IMR-90 (cell line): ENCODE results near the gene ERGIC1. TPM values are rescaled to one million over a fixed set of nuclear protein-coding genes. Genes with fewer than 3 reads are reported as not detected.

Experiments used
- ATAC-seq: fragments of 200-7000 bp; cut with Tn5 transposase; 2 replicates; pipeline ENCODE4 v1.9.1; 2020; ENCODE audit warnings: low read depth, mild to moderate bottlenecking, moderate library complexity
- BruUV-seq: library from RNA; stranded (reverse); fragments of 400-500 nt; replicated peaks from 2 replicates; lab custom pipeline; 2021; lab: Mats Ljungman, UMichigan
- CTCF ChIA-PET: fragments of 300-600 bp; formaldehyde crosslinking; extraction: SDS; loops from one replicate; lab custom pipeline; 2021; ENCODE audit warnings: antibody characterized with exemption; lab: Yijun Ruan, JAX
- POLR2A ChIA-PET: fragments of 300-600 bp; sonication (Branson Sonifier 250); formaldehyde crosslinking; loops from one replicate; lab custom pipeline; 2022; ENCODE audit warnings: antibody characterized with exemption; ENCODE audit not compliant: unreplicated experiment; lab: Charles Lee
- DNase-seq: peaks from one replicate; pipeline ENCODE4 v3.0.0; 2013
- H2AFZ ChIP-seq: replicated peaks from 2 replicates; pipeline ENCODE3; 2013; ENCODE audit warnings: low read length, mild to moderate bottlenecking; ENCODE audit not compliant: poor library complexity
- H2AK5ac ChIP-seq: 2 replicates; pipeline ENCODE4 v1.6.1; 2013; ENCODE audit warnings: low read depth, low read length, inconsistent platforms
- H2AK9ac ChIP-seq: replicated peaks from 2 replicates; pipeline ENCODE3; 2013; ENCODE audit warnings: mild to moderate bottlenecking, low read depth, low read length, moderate library complexity; ENCODE audit not compliant: poor library complexity
- H2BK120ac ChIP-seq: 2 replicates; pipeline ENCODE4 v1.6.1; 2013; ENCODE audit warnings: low read depth, low read length, inconsistent platforms
- H2BK15ac ChIP-seq: 3 replicates; pipeline ENCODE4 v1.6.1; 2013; ENCODE audit warnings: low read depth, low read length, inconsistent platforms
- H2BK20ac ChIP-seq: 2 replicates; pipeline ENCODE4 v1.6.1; 2013; ENCODE audit warnings: low read depth, mild to moderate bottlenecking, inconsistent platforms, low read length, moderate library complexity
- H2BK5ac ChIP-seq: 2 replicates; pipeline ENCODE4 v1.6.1; 2013; ENCODE audit warnings: mild to moderate bottlenecking, low read depth, low read length, inconsistent platforms; ENCODE audit not compliant: poor library complexity, severe bottlenecking
- H3K14ac ChIP-seq: replicated peaks from 2 replicates; pipeline ENCODE4 v1.6.1; 2013; ENCODE audit warnings: low read depth, low read length, inconsistent platforms
- H3K18ac ChIP-seq: 2 replicates; pipeline ENCODE4 v1.6.1; 2013; ENCODE audit warnings: low read depth, low read length, control low read depth
- H3K23ac ChIP-seq: 2 replicates; pipeline ENCODE4 v1.6.1; 2013; ENCODE audit warnings: low read depth, low read length, inconsistent platforms
- H3K27ac ChIP-seq: 2 replicates; pipeline ENCODE4 v1.5.1; 2013; ENCODE audit warnings: mild to moderate bottlenecking, control low read depth, low read length; ENCODE audit not compliant: insufficient read depth
- H3K27me3 ChIP-seq: 2 replicates; pipeline ENCODE4 v1.6.1; 2013; ENCODE audit warnings: low read length; ENCODE audit not compliant: control insufficient read depth, insufficient read depth
- H3K36me3 ChIP-seq: 2 replicates; pipeline ENCODE4 v1.6.1; 2013; ENCODE audit warnings: low read length, mixed read lengths; ENCODE audit not compliant: control insufficient read depth, insufficient read depth
- H3K4ac ChIP-seq: 2 replicates; pipeline ENCODE4 v1.6.1; 2013; ENCODE audit warnings: low read depth, low read length, inconsistent platforms
- H3K4me1 ChIP-seq: 2 replicates; pipeline ENCODE4 v1.6.1; 2013; ENCODE audit warnings: low read length, mixed read lengths; ENCODE audit not compliant: control insufficient read depth, insufficient read depth
- H3K4me2 ChIP-seq: 2 replicates; pipeline ENCODE4 v1.6.1; 2013; ENCODE audit warnings: low read depth, mild to moderate bottlenecking, control low read depth, low read length, moderate library complexity
- H3K4me3 ChIP-seq: 2 replicates; pipeline ENCODE4 v1.5.1; 2013; ENCODE audit warnings: low read depth, mild to moderate bottlenecking, control low read depth, low read length, moderate library complexity; ENCODE audit not compliant: insufficient read depth
- H3K56ac ChIP-seq: 2 replicates; pipeline ENCODE4 v1.6.1; 2013; ENCODE audit warnings: low read length, inconsistent platforms; ENCODE audit not compliant: insufficient read depth; ENCODE audit errors: extremely low read depth
- H3K79me1 ChIP-seq, 2 experiments: 2 replicates each; pipeline ENCODE4 v1.6.1; 2013; ENCODE audit warnings: low read length in 2 of 2, inconsistent platforms in 1 of 2, low read depth in 1 of 2
- H3K9ac ChIP-seq: 2 replicates; pipeline ENCODE4 v1.6.1; 2013; ENCODE audit warnings: low read depth, low read length, control low read depth
- H3K9me1 ChIP-seq: 2 replicates; pipeline ENCODE4 v1.6.1; 2013; ENCODE audit warnings: low read length, inconsistent platforms; ENCODE audit not compliant: insufficient read depth
- H3K9me3 ChIP-seq: 2 replicates; pipeline ENCODE4 v1.6.1; 2013; ENCODE audit warnings: low read length; ENCODE audit not compliant: control insufficient read depth, insufficient read depth
- H4K20me1 ChIP-seq: 2 replicates; pipeline ENCODE4 v1.6.1; 2013; ENCODE audit warnings: low read length, inconsistent platforms; ENCODE audit not compliant: insufficient read depth
- H4K5ac ChIP-seq: 2 replicates; pipeline ENCODE4 v1.6.1; 2013; ENCODE audit warnings: mild to moderate bottlenecking, low read depth, low read length, control low read depth
- H4K8ac ChIP-seq, 2 experiments: 2 replicates each; pipeline ENCODE4 v1.6.1; 2013; ENCODE audit warnings: low read depth in 2 of 2, low read length in 2 of 2, control low read depth in 1 of 2, inconsistent platforms in 1 of 2
- H4K91ac ChIP-seq: 2 replicates; pipeline ENCODE4 v1.6.1; 2013; ENCODE audit warnings: low read depth, low read length, inconsistent platforms; ENCODE audit not compliant: insufficient read depth
- BHLHE40 ChIP-seq: fragments of 150-350 bp; IDR thresholded peaks from 2 replicates; pipeline ENCODE4 v1.6.1; 2016; ENCODE audit warnings: mild to moderate bottlenecking, low read depth, low read length
- CEBPB ChIP-seq: IDR thresholded peaks from 2 replicates; pipeline ENCODE4 v1.6.1; 2012; ENCODE audit warnings: low read depth, low read length, improper control_type of control experiment
- CHD1 ChIP-seq: IDR thresholded peaks from 2 replicates; pipeline ENCODE4 v1.6.1; 2012; ENCODE audit warnings: low read depth, low read length, improper control_type of control experiment
- CTCF ChIP-seq: conservative IDR thresholded peaks from 2 replicates; pipeline ENCODE4 v1.5.1; 2012; ENCODE audit warnings: mild to moderate bottlenecking, low read depth, low read length, improper control_type of control experiment
- FOS ChIP-seq: fragments of 150-350 bp; IDR thresholded peaks from 2 replicates; pipeline ENCODE4 v1.6.1; 2016; ENCODE audit warnings: low read depth, low read length
- MAFK ChIP-seq: IDR thresholded peaks from 2 replicates; pipeline ENCODE4 v1.6.1; 2012; ENCODE audit warnings: low read depth, low read length, improper control_type of control experiment
- MAZ ChIP-seq: IDR thresholded peaks from 2 replicates; pipeline ENCODE4 v1.6.1; 2012; ENCODE audit warnings: low read depth, mild to moderate bottlenecking, low read length, improper control_type of control experiment, moderate library complexity, borderline replicate concordance
- MXI1 ChIP-seq: IDR thresholded peaks from 2 replicates; pipeline ENCODE4 v1.6.1; 2012; ENCODE audit warnings: low read depth, mild to moderate bottlenecking, low read length, moderate library complexity, borderline replicate concordance
- NFE2L2 ChIP-seq: fragments of 150-350 bp; IDR thresholded peaks from 2 replicates; pipeline ENCODE4 v1.6.1; 2016; ENCODE audit warnings: low read depth, mild to moderate bottlenecking, low read length
- POLR2A ChIP-seq: IDR thresholded peaks from 2 replicates; pipeline ENCODE4 v1.6.1; 2012; ENCODE audit warnings: mild to moderate bottlenecking, low read depth, low read length
- RAD21 ChIP-seq: IDR thresholded peaks from 2 replicates; pipeline ENCODE4 v1.6.1; 2012; ENCODE audit warnings: low read length, improper control_type of control experiment
- RCOR1 ChIP-seq: IDR thresholded peaks from 2 replicates; pipeline ENCODE4 v1.6.1; 2012; ENCODE audit warnings: mild to moderate bottlenecking, low read length, improper control_type of control experiment; ENCODE audit not compliant: insufficient replicate concordance
- RFX5 ChIP-seq: IDR thresholded peaks from 2 replicates; pipeline ENCODE4 v1.8.0; 2012; ENCODE audit warnings: low read depth, mild to moderate bottlenecking, low read length, moderate library complexity
- SMC3 ChIP-seq: fragments of 150-350 bp; IDR thresholded peaks from 2 replicates; pipeline ENCODE4 v1.6.1; 2016; ENCODE audit warnings: low read depth, mild to moderate bottlenecking, antibody characterized with exemption, low read length, moderate library complexity
- whole genome bisulfite sequencing, 2 experiments: methylation state at CpG; one replicate each; pipeline versions ENCODE4 v1.1.5 to v1.1.7; 2013; ENCODE audit warnings: missing lambda C conversion rate in 2 of 2; ENCODE audit not compliant: insufficient read length in 1 of 2; ENCODE audit errors: extremely low coverage in 2 of 2; 5-methylcytosine and 5-hydroxymethylcytosine counted together
- dilution Hi-C: fragments of 300-500 bp; cut with HindIII; formaldehyde crosslinking; loops from one replicate; pipeline ENCODE4 v1.14.3; 2018; ENCODE audit warnings: low sequenced_read_pairs; ENCODE audit not compliant: unreplicated experiment
- in situ Hi-C: fragments of 300-500 bp; cut with MboI; formaldehyde crosslinking; loops from 3 replicates; pipeline ENCODE4 v1.14.3; 2019; ENCODE audit warnings: low sequenced_read_pairs, inconsistent platforms, mixed read lengths
- intact Hi-C: fragments of 100-400 bp; cut with micrococcal nuclease; formaldehyde crosslinking; loops from 2 replicates; pipeline ENCODE4 v1.10.0; 2022
- polyA plus RNA-seq, 3 experiments: library from polyadenylated mRNA; depleted of rRNA; stranded (reverse); fragments of >200 nt; gene quantifications; 2 replicates each; pipeline ENCODE4 v1.2.3, GENCODE V29; 2012; ENCODE audit warnings: low replicate concordance in 1 of 3
- total RNA-seq: library from RNA; depleted of rRNA; stranded (reverse); fragments of >200 nt; gene quantifications from 2 replicates; pipeline ENCODE4 v1.2.3, GENCODE V29; 2012
- TF ChIP-seq, protein P1 (sequence below): fragments of 150-350 bp; IDR thresholded peaks from 2 replicates; pipeline ENCODE4 v1.6.1; 2016; ENCODE audit warnings: low read depth, mild to moderate bottlenecking, low read length, moderate library complexity, borderline replicate concordance
- TF ChIP-seq, protein P2 (sequence below): fragments of 150-350 bp; IDR thresholded peaks from 2 replicates; pipeline ENCODE4 v1.6.1; 2017; ENCODE audit warnings: mild to moderate bottlenecking, antibody characterized with exemption, low read length, low read depth

Gene ERGIC1
- total and polyA plus RNA-seq, 2 of the 4 experiments (the other 2 are of a cell fraction) = 134 to 192 TPM

DNA sequence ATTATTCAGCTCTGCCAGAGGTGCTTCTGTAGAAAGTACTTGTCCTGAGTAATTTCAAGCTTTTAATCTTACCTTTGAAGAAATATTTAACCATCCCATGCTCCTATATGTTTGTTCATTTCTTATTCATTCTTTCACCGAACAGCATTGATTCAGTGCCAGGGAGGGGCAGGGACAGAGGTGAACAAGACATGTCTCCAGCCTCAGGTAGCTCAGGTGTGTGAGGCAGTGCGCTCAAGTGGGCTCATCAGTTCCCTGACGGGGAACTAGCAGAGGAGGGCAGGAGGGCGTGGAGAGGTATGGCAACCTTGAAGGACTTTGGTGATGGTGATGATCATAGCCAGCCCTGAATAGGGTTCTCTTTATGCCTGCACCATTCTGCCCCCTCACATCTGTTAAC lies 25.9 kb downstream of the ERGIC1 start:
- CTCF ChIA-PET = interaction anchor here (0.6 to 1.2 kb wide), 2 partner anchors 145 to 198 kb away, joined by 3 to 7 read pairs; no protein-coding TSS in a partner anchor
- H3K4me1 ChIP-seq = peaks cover 57% of the 10 kb centered on the region

More for the DNA sequence above, 25.9 kb downstream of the ERGIC1 start:
- ATAC-seq = no peak
- peak overlapping the region; percentile 95 for H2BK5ac ChIP-seq
- TF ChIP-seq, protein P1, sequence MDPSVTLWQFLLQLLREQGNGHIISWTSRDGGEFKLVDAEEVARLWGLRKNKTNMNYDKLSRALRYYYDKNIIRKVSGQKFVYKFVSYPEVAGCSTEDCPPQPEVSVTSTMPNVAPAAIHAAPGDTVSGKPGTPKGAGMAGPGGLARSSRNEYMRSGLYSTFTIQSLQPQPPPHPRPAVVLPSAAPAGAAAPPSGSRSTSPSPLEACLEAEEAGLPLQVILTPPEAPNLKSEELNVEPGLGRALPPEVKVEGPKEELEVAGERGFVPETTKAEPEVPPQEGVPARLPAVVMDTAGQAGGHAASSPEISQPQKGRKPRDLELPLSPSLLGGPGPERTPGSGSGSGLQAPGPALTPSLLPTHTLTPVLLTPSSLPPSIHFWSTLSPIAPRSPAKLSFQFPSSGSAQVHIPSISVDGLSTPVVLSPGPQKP = no peak
- no peak for TF ChIP-seq MXI1
- no peak for TF ChIP-seq NFE2L2
- no peak for TF ChIP-seq CEBPB
- TF ChIP-seq RFX5 = no peak
- no peak for TF ChIP-seq CTCF
- no peak for TF ChIP-seq SMC3
- TF ChIP-seq RAD21 = no peak
- TF ChIP-seq MAFK = no peak
- no peak for TF ChIP-seq BHLHE40
- no peak for TF ChIP-seq MAZ
- TF ChIP-seq RCOR1 = no peak
- TF ChIP-seq CHD1 = no peak
- no peak for TF ChIP-seq POLR2A
- no peak for TF ChIP-seq FOS
- TF ChIP-seq, protein P2, sequence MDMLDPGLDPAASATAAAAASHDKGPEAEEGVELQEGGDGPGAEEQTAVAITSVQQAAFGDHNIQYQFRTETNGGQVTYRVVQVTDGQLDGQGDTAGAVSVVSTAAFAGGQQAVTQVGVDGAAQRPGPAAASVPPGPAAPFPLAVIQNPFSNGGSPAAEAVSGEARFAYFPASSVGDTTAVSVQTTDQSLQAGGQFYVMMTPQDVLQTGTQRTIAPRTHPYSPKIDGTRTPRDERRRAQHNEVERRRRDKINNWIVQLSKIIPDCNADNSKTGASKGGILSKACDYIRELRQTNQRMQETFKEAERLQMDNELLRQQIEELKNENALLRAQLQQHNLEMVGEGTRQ = no peak
- H2AK5ac ChIP-seq = peak overlapping the region; percentile 98
- H3K23ac ChIP-seq = peak overlapping the region; percentile 83
- H4K8ac ChIP-seq = peak overlapping the region; percentile 58 to 84
- peaks cover 55% of the 10 kb centered on the region for H3K9me1 ChIP-seq
- H4K5ac ChIP-seq = peak overlapping the region; percentile 62
- H3K4me2 ChIP-seq = no peak overlapping the region
- no CpG with 5 or more reads among the region's 4 CpGs for WGBS, 2 experiments
- H3K27me3 ChIP-seq = no peaks in the 10 kb centered on the region
- H4K91ac ChIP-seq = peak overlapping the region; percentile 89
- peak overlapping the region; percentile 41 for H3K56ac ChIP-seq
- POLR2A ChIA-PET = no interaction called here
- H3K4me3 ChIP-seq = no peak overlapping the region
- peak overlapping the region; percentile 21 for H3K9ac ChIP-seq
- DNase-seq = no peak
- no TSS peak for BruUV-seq
- peak overlapping the region; percentile 94 for H2BK120ac ChIP-seq
- peak overlapping the region; percentile 45 for H2AFZ ChIP-seq
- H3K18ac ChIP-seq = peak overlapping the region; percentile 75
- H3K36me3 ChIP-seq = peaks cover 7% of the 10 kb centered on the region
- 0 out of 2 replicates have a peak, but pooled peaks cover 3% of the 10 kb centered on the region for H4K20me1 ChIP-seq
- H2BK20ac ChIP-seq = peak overlapping the region; percentile 82
- peak overlapping the region; percentile 95; the same call in 2 of the 3 replicates for H2BK15ac ChIP-seq
- H3K14ac ChIP-seq = peak overlapping the region; percentile 79
- in situ Hi-C loops (no loop called here), intact Hi-C loops (loop anchor here (2.0 kb wide), 1 partner anchor 87 kb away; no protein-coding TSS in a partner anchor), dilution Hi-C loops (no loop called here)
- H3K79me1 ChIP-seq = peaks cover 27 to 92% of the 10 kb centered on the region in 2 experiments
- H3K27ac ChIP-seq = peak overlapping the region; percentile 62
- H3K9me3 ChIP-seq = no peaks in the 10 kb centered on the region
- peak overlapping the region; percentile 83 for H2AK9ac ChIP-seq
- H3K4ac ChIP-seq = peak overlapping the region; percentile 95
